ENCODE results near the gene SELE. TPM values are rescaled to one million over a fixed set of nuclear protein-coding genes. Genes with fewer than 3 reads are reported as not detected.

Gene SELE
- total RNA-seq: not detected in 2 replicates

GRCh38 chr1:169733924-169734323 is at the start of gene SELE:
Gene SELE, minus strand, starts transcription at chr1:169734079. Its CDS starts 467 bp downstream, at chr1:169733612.

GRCh38 chr1:169711469-169712308 is 22.2 kb downstream of the SELE start, which contains the start of gene SELL:
Gene SELL, minus strand, starts transcription at chr1:169711620. Its CDS starts 122 bp downstream, at chr1:169711498.

Other genes with a start within 250 kb of the SELE start
- 23.2 and 24.3 TPM in 2 replicates for gene SLC19A2, start 248.1 kb downstream of the SELE start, total RNA-seq
- gene F5, start 147.6 kb downstream of the SELE start, total RNA-seq: 0.28 TPM in 1 of 2 replicates, not detected in the other
- 0.07 TPM in 1 of 2 replicates, not detected in the other for gene SELP, start 104.0 kb downstream of the SELE start, total RNA-seq
- not detected in 2 replicates for gene SELL, start 22.5 kb downstream of the SELE start, total RNA-seq
- gene METTL18, start 60.8 kb upstream of the SELE start, total RNA-seq: 5.8 and 7.9 TPM in 2 replicates
- 8.5 and 9.0 TPM in 2 replicates for gene SCYL3, start 159.8 kb upstream of the SELE start, total RNA-seq